Vagina (tissue), 2 donors: ENCODE data around the gene KRT75. TPM values are rescaled to one million over a fixed set of nuclear protein-coding genes. Genes with fewer than 3 reads are reported as not detected.

Experiments used
- DNase-seq, 2 donors: peaks; one replicate each; pipeline ENCODE4 v3.0.0-alpha.2; 2017; ENCODE audit errors: extremely low spot score in 2 of 2
- H3K27ac ChIP-seq: fragments of 200-600 bp; sonication (generic); one replicate; pipeline ENCODE4 v1.5.1; 2019
- H3K27me3 ChIP-seq: fragments of 200-600 bp; sonication (generic); one replicate; pipeline ENCODE4 v1.5.1; 2019
- H3K36me3 ChIP-seq, 2 donors: fragments of 200-600 bp; sonication (generic); one replicate each; pipeline ENCODE4 v1.5.1; 2017 to 2019
- H3K4me1 ChIP-seq: fragments of 200-600 bp; sonication (generic); one replicate; pipeline ENCODE4 v1.5.1; 2019
- H3K4me3 ChIP-seq, 2 donors: fragments of 200-600 bp; sonication (generic); 1 replicate in 1 of 2; 2 replicates in 1 of 2; pipeline ENCODE4 v1.5.1; 2016 to 2019
- H3K9me3 ChIP-seq: fragments of 200-600 bp; sonication (generic); one replicate; pipeline ENCODE4 v1.5.1; 2019
- CTCF ChIP-seq, 3 experiments: fragments of 450-650 bp in 2 of 3; fragments of 200-600 bp in 1 of 3; sonication (generic) in 1 of 3; IDR thresholded peaks; one replicate each; pipeline ENCODE4 v1.5.1; 2017 to 2019; ENCODE audit warnings: antibody characterized with exemption in 3 of 3, mild to moderate bottlenecking in 2 of 3, moderate library complexity in 2 of 3
- POLR2A ChIP-seq, 2 donors: fragments of 450-650 bp; IDR thresholded peaks; one replicate each; pipeline ENCODE4 v1.6.1; 2017; ENCODE audit warnings: antibody characterized with exemption in 2 of 2, mild to moderate bottlenecking in 2 of 2, moderate library complexity in 2 of 2
- POLR2AphosphoS5 ChIP-seq, 2 donors: sonication (generic); formaldehyde crosslinking; IDR thresholded peaks; one replicate each; pipeline ENCODE4 v1.9.0; 2017; ENCODE audit warnings: antibody characterized with exemption in 2 of 2, mild to moderate bottlenecking in 2 of 2, low read depth in 1 of 2; ENCODE audit not compliant: insufficient read depth in 1 of 2
- intact Hi-C: fragments of 100-400 bp; cut with DNase I; formaldehyde crosslinking; loops from one replicate; pipeline ENCODE4 v1.15.1; 2023
- total RNA-seq: library from RNA; depleted of rRNA; stranded (reverse); fragments of >200 nt; gene quantifications from one replicate; pipeline ENCODE4 v1.2.3, GENCODE V29; 2016

The KRT75 gene
- total RNA-seq, 1 donor from 2014 or later = not detected

- peak overlapping the region; percentile 76 for H3K27ac ChIP-seq
- no peaks in the 10 kb centered on the region for H3K36me3 ChIP-seq
- H3K4me3 ChIP-seq = no peak overlapping the region
- DNase-seq = no peak
- H3K9me3 ChIP-seq = no peaks in the 10 kb centered on the region
- H3K4me1 ChIP-seq = peaks cover 14% of the 10 kb centered on the region
- H3K27me3 ChIP-seq = no peaks in the 10 kb centered on the region
- TF ChIP-seq POLR2AphosphoS5 (IDR thresholded peaks at IDR 0.05; ENCODE audit: insufficient read depth in 1 of 2, low read depth in 1 of 2) = no peak
- intact Hi-C loops = no loop called here
Measured at GRCh38 chr12:52417740-52418139, 16.4 kb downstream of the KRT75 start.

GRCh38 chr12:52416795-52417194, 17.4 kb downstream of the KRT75 start:
- H3K27me3 ChIP-seq = no peaks in the 10 kb centered on the region
- TF ChIP-seq POLR2A (IDR thresholded peaks at IDR 0.05) (no peak), POLR2AphosphoS5 (IDR thresholded peaks at IDR 0.05; ENCODE audit: insufficient read depth in 1 of 2, low read depth in 1 of 2) (no peak), CTCF (IDR thresholded peaks at IDR 0.05) (no peak)
- no peaks in the 10 kb centered on the region for H3K9me3 ChIP-seq
- no peak overlapping the region for H3K4me3 ChIP-seq
- DNase-seq = no peak
- intact Hi-C loops = no loop called here
- H3K4me1 ChIP-seq = peaks cover 14% of the 10 kb centered on the region
- peak overlapping the region; percentile 76 for H3K27ac ChIP-seq
- no peaks in the 10 kb centered on the region for H3K36me3 ChIP-seq

- intact Hi-C loops = no loop called here
- peak overlapping the region; percentile 76 for H3K27ac ChIP-seq
- peaks cover 14% of the 10 kb centered on the region for H3K4me1 ChIP-seq
- peak in 1 of 2 donors; percentile 94 for DNase-seq
- H3K27me3 ChIP-seq = no peaks in the 10 kb centered on the region
- H3K9me3 ChIP-seq = no peaks in the 10 kb centered on the region
- TF ChIP-seq CTCF (IDR thresholded peaks at IDR 0.05) (no peak), POLR2A (IDR thresholded peaks at IDR 0.05) (no peak), POLR2AphosphoS5 (IDR thresholded peaks at IDR 0.05; ENCODE audit: insufficient read depth in 1 of 2, low read depth in 1 of 2) (peak; percentile 26 to 84)
- H3K36me3 ChIP-seq = no peaks in the 10 kb centered on the region
- H3K4me3 ChIP-seq = no peak overlapping the region
Measured at GRCh38 chr12:52415870-52416750, 18.1 kb downstream of the KRT75 start.

- no peak overlapping the region for H3K27ac ChIP-seq
Measured at GRCh38 chr12:52414936-52415335, 19.2 kb downstream of the KRT75 start.

GRCh38 chr12:52413782-52414345, 20.3 kb downstream of the KRT75 start:
- no peaks in the 10 kb centered on the region for H3K36me3 ChIP-seq
- H3K27ac ChIP-seq = no peak overlapping the region
- DNase-seq = no peak
- peaks cover 14% of the 10 kb centered on the region for H3K4me1 ChIP-seq
- no peaks in the 10 kb centered on the region for H3K27me3 ChIP-seq
- intact Hi-C loops = no loop called here
- H3K4me3 ChIP-seq = no peak overlapping the region
- H3K9me3 ChIP-seq = no peaks in the 10 kb centered on the region
- TF ChIP-seq CTCF (IDR thresholded peaks at IDR 0.05) = no peak
- no peak for TF ChIP-seq POLR2AphosphoS5 (IDR thresholded peaks at IDR 0.05; ENCODE audit: insufficient read depth in 1 of 2, low read depth in 1 of 2)
- no peak for TF ChIP-seq POLR2A (IDR thresholded peaks at IDR 0.05)

More at GRCh38 chr12:52414936-52415335, 19.2 kb downstream of the KRT75 start:
- DNase-seq = no peak
- intact Hi-C loops = no loop called here
- Histone ChIP-seq H3K27me3 (no peaks in the 10 kb centered on the region), H3K36me3 (no peaks in the 10 kb centered on the region), H3K9me3 (no peaks in the 10 kb centered on the region), H3K4me1 (peaks cover 14% of the 10 kb centered on the region), H3K4me3 (no peak overlapping the region)
- TF ChIP-seq CTCF (IDR thresholded peaks at IDR 0.05) (no peak), POLR2AphosphoS5 (IDR thresholded peaks at IDR 0.05; ENCODE audit: insufficient read depth in 1 of 2, low read depth in 1 of 2) (no peak), POLR2A (IDR thresholded peaks at IDR 0.05) (no peak)
